HPDE6-E6E7 (cell line): Measurements from ENCODE around the gene TMEM200A.
"Not testable (repeated sequence)": the region's sequence is repeated elsewhere in the genome, so short reads cannot be mapped to it uniquely, and the experiment has no call there.

Experiments used
- DNase-seq: peaks from one replicate; pipeline ENCODE4 v3.0.0; 2011; ENCODE audit warnings: missing footprints; ENCODE audit errors: extremely low spot score

The TMEM200A gene

DNA sequence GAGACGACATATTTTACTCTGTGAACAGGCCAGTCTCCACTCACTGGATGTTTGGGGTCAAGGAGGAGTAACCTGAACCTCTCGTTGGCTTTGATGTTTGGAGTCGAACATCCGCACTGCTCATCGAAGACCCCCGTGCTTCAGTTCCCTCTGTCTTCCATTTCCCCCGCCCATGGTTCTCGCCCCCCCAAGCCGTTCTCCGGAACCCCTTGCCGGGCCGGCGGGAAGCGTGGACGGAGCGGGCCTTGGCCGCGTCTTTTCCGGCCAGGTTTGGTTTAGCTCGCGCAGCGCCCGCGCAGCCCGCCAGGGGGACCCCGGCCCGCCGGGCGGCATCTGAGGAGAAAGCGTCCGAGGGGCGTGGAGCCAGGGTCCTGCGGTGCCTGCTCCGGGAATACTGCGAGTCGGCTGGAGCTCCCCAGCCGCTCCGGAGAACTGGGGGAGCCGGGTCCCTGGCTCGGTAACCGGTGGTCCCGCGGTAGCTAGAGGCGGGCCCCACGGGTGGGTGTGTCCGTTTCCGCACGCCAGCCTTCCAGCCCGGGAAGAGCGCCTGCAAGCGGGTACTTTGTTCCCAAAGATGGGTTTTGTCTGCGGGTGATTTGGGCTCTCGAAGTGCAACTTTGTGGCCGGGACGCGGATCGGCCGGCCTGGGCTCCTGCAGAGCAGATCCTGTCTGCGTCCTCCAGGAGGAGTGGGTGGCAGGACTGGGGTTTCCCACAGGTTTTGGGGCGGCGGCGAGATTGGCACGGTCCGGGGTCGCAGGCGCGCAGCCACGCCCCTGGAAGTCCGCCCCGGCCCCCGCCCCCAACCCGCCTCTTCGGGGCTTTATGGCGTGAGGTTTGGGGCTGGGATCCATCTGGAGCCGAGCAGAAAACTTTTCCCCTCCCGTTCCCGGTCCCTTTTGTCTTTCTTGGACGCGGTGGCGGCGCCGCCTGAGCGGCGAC lies at the start of gene TMEM200A:
TMEM200A (plus strand) TSS at position 852 of the 941 bp plus-strand sequence. CDS start 74,406 bp downstream, outside the sequence.
- peak; percentile 56 for DNase-seq

DNA sequence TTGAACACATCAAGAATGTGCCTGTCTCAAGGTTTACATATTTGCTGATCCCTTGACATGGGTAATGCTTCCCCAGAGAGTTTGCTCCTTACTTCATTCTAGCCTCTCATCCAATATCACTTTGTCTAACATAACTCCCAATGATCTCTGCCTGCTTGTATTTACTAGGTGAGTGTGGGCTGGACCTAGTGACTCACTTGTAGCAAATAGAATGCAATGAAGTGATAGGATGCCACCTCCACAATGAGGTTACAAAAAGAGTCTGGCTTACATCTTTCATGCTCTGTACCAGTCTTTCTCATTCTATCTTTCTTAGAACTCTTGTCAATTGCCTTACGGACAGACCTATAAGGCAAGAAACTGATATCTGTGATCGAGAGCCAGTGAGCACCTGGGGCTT lies 44.9 kb upstream of the TMEM200A start:
- no peak for DNase-seq

DNA sequence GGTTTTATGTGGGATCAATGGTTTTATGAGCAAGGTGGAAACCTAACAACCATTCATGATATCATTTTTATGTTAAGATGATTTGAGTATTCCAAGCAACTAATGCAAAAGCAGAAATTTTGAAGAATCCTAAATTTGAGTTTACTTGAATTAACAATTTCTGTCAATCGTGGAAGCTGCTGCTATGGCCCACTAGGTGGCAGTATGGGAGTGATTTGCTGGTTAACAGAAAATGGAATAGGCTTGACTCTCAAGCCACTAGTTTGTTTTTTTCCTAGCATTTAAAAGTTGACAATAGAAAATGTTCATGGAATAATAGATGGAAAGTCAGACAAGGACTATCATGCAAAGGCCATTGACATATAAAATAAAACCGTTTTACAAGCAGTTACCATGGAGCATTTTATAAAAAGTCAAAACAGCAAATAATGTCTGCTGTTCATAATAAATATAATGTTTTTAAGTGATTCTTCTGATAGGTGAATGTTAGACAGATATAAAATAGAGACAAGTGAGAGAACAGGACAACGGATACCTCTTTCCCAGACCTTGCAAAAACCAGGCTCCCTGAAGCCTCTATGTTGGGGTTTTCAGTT lies 43.0 kb upstream of the TMEM200A start:
- peak; percentile 17 for DNase-seq

DNA sequence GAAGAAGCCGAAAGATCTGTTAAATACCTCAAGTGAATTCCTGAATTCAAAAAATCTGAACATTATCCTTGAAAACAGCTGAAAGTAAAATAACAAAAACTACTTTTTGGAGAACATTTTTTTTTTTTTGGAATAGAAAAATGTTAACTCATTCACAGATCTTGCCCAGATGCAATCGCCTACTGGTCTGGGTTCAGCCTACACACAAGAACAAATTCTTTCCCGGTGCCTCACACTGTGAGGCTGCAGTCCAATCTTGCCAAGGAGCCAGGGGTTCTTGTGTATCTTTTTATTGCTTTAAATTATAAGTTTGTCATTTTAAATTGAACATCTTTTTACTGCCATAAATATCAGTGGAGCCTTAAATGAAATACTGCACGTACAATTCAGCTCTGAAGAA lies 41.2 kb upstream of the TMEM200A start:
- DNase-seq = no peak

DNA sequence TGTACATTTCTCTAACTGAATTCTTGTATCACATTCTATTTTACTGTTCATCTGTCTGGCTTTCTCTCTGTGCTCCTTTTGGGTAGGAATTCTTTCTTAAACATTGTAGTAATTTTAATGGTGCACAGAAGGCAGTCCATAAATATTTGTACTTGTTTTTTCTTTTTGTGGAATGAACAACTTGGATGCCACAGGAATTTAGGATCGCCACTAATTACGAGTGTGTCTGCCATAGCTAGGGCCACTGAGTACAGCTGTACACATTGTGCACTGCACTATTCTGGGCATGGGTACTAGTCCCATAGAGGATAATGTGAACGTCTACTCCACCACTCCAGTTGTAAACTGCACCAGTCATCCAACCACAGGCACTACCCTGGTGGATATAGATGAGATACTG lies 39.3 kb upstream of the TMEM200A start:
- DNase-seq = no peak

DNA sequence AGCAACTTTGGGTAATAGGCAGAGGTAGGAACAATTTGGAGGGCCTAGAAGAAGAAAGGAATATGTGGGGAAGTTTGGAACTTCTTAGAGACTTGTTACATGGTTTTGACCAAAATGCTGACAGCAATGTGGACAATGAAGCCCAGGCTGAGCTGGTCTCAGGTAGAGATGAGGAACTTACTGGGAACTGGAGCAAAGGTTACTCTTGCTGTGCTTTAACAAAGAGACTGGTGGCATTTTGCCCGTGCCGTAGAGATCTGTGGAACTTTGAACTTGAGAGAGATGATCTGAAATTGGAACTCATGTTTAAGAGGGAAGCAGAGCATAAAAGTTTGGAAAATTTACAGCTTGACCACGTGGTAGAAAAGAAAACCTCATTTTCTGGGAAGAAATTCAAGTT lies 28.3 kb upstream of the TMEM200A start:
- no peak for DNase-seq

DNA sequence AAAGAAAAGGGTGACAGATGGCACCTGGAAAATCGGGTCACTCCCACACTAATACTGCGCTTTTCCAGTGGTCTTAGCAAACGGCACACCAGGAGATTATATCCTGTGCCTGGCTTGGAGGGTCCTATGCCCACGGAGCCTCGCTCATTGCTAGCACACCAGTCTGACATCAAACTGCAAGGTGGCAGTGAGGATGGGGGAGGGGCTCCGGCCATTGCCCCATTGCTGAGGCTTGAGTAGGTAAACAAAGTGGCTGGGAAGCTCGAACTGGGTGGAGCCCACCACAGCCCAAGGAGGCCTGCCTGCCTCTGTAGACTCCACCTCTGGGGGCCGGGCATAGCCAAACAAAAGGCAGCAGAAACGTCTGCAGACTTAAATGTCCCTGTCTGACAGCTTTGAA lies 19.5 kb upstream of the TMEM200A start:
- not testable (repeated sequence) for DNase-seq

DNA sequence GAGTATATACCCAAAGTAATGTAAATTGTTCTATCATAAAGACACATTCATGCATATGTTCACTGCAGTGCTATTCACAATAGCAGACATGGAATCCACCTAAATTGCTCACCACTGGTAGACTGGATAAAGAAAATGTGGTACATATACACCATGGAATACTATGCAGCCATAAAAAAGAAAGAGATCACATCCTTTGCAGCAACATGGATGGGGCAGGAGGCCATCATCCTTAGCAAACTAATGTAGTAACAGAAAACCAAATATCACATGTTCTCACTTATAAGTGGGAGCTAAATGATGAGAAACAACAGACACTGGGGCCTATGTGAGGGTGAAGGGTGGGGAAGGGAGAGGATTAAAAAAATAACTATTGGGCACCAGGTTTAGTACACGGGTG lies 11.5 kb upstream of the TMEM200A start:
- no peak for DNase-seq

DNA sequence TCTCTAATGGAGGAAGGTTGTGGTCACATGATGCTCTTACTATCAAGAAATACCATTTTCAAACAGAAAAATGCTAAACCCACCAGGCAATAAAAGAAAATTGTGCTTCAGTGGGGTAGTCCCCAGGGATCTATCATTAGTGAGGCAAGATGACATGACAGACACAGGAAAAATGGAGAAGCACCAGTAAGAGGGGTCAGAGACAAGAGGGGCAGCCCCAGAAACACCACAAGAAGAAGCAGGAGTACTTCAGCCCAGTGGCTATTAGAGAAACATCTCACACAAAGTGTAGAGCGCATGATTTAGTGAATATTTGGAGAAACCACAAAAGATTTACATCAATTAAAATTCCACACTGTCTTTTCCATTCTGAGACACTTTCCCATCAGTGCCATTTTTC lies 10.2 kb upstream of the TMEM200A start:
- DNase-seq = no peak

DNA sequence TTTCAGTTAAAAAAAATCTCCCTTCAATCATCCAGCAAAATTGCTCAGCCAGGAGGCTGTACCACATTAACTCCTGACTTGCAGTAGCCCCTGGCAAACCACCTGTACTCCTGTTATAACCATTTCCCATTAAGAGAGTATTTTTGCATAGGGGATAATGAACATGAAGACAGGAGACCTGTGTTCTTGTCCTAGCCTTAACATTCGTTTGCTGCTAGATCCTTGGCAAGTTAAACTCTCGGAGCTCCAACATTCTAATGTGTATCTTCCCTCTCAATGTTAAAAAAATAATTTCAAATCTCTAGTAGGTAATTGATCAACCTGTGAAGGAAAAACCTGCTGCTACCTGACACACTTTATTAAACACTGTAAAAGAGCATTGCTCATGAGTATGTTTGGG lies 8.4 kb upstream of the TMEM200A start:
- DNase-seq = no peak

DNA sequence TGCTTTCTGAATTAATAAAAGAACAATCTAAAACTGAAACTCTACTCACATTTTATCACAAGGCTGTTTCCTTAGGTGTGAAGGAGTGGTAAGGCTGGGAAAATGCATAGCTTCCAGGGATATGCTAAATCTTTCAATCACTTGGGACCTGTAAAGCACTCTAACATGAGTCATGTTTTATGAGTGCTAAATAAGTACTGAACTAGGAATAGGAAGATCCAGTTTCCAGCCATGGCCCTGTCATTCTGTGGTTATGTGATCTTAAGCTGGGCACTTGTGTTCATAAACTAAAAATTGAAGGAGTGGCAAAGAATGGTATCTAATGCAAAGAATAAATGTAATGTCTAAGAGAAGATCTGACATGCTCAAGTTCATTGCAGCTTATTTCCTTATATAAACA lies 6.1 kb upstream of the TMEM200A start:
- no peak for DNase-seq

DNA sequence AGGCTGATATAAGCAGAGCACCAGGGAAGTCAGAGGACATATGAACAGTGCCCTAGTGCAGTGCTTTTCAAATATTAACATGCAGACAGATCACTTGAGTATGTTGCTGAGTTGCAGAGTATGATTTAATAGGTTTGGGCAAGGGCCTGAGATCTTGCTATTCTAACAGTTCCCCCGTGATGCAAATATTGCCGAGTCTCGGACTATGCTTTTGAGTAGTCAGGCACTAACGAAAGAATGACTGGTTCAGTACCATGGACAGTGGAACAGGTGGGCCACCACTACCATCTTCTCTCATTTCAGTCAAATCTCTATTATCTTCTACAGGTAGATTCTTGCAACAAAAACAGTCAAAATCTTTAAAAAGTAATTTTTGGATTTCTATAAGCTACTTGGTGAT lies 3.7 kb upstream of the TMEM200A start:
- no peak for DNase-seq

DNA sequence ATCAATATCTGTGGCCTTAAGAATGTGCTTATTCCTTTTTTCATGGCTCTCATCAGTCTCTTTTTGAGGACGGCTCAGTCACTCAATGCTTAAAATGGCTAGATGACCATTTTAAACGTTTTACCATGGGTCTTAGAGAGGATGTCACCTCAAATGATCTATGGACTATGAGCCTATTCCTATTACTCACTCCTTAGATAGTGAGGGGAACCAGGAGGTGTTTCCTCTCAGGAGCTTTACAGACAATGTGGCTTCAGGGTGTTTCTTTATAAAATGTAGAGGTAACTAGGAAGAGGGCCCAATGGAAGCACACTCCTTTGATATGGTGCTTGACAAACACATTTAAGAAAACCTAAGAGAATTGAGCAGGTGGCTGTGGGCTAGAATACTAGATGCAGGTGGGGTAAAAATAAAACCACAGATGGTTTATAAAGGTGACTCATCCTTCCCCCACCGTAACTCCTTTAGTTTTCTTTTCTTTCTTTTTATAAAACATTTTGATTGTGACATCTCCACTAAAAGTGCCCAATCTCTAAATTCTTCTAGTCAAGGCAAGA lies 1.5 kb upstream of the TMEM200A start:
- DNase-seq = no peak

DNA sequence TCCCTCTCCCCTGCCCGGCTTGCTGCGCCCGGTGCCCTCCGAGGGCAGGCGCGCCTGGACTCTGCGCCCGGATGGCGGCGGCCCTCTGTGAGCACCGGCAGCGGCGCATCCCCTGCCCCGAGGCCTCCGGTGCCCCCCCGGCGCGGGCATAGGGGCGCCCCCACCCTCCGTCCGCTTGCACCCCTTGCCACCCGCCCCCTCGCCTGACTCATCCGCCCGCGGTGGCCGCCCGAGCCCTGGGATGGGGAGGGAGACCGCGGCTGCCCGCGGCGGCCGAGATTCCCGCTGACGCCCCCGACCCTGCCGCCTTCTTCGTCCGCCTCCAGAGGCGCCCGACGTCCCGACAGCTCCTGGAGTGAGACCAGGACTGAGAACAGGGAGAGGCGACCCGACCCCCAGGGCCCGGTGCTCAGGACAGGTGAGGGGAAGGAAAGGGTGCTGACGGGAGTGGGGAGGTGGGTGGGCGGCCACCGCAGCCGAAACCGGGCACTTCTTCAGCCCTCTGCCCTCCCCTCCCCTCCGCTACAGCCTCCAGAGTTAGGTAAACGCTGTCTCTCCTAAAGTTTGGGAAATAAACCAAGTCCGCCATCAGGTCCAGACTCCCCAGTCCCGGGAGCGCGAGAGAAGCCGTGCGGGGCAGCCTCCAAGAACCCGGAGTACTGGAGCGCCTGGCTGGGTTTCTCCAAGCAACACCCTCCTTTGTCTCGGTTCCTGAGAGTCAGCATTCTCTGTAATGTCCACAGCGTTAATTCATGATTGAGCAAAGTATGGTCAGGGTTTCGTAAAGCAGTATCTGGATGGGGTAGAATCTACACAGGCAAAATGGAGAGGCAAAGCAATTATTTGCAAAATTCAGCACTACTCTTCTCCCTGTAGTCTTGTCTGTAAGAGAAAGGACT lies 539 bp downstream of the TMEM200A start:
- no peak for DNase-seq

DNA sequence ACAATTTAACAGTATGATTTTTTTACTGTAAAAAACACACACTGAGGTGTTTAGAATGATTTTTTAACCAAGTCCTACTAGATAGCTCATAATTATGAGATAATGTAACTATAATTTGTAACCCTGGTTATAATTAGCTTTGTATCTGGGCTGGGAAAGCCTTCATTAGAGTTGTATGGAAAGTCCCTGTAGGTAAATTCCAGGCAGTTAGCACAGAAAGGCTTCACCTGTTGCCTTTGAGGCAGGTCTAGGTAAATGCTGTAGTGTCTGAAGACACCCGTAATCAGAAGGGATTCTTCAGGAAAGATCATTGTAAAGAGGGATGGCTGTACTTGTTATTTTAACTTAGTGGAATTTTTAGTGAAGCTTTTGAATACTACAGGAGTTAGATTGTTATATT lies 1.9 kb downstream of the TMEM200A start:
- no peak for DNase-seq

DNA sequence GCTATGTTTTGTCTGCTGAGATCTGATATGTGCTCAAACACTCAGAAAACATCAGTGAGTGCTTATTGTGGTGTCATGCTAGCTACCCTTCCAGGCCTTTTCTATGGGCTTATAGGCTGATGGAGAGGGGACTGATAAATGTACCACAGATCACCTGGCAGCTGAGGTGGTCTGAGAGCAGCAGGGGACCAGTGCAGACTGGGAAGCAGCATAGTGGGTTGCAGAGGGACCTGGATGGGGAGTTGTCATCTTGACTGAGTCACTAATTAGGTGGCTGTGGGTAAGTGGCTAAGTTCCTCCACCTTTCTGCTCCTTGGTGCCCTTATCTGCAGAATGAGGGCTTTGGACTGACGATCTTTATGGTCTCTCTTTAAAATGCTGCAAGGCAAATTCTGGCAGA lies 2.8 kb downstream of the TMEM200A start:
- no peak for DNase-seq

DNA sequence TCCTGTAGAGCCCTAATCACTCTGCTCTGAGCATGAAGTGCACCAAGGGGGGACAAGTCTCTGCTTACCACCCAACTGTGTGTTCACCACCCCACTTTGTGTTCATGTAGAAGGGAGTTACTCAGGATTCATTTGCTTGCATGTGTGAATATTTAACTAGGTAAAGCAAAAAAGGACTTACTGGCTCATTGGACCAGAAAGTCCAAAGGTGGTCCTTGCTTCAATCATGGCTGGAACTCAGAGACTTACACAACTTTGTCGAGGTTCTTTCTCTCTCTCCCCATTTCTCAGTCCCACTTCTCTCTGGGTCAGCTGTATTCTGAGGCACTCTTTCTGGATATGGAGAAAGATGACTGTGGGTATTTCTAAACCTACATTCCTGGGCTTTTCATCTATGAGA lies 4.0 kb downstream of the TMEM200A start:
- DNase-seq = no peak

DNA sequence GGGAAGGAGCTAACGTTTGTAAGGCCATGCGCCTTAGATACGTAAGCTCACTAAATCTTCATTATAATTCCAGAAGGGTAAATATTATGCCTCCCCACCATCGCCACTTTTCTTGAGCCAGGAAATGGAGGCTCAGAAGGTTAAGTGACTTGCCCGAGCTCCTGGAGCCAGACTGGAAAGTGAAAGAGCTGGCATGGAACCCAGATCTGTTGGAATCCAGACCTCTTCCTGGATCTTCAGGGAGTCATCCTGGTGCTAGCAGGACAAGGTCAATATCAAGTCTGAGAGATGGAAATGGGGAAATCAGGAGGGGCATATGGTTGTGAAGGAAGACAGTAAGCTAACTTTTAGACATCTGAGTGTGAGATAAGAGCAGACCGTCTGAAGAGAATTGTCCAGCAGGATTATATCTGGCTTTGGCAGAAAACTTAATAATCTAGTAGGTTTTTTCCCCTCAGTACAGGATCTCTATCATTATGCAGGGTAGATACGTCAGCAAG lies 6.2 kb downstream of the TMEM200A start:
- no peak for DNase-seq

DNA sequence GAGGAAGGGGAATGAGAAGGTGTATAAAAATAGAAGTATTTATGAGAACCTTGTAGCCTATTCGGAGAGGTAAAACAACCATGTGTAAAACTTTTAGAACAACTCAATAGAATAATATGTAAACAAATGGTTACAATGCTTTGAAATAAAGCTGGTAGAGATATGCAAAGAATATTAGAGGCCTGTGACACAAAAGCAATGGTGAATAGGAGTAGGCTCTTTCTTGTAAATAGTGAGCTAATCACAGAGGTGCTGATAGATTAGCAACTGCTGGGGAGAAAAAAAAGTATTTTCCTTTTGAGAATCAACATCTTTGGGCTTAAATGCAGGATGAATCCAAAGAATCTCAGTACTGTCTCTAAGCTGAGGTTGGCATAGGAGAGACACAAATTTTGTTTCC lies 7.0 kb downstream of the TMEM200A start:
- no peak for DNase-seq

DNA sequence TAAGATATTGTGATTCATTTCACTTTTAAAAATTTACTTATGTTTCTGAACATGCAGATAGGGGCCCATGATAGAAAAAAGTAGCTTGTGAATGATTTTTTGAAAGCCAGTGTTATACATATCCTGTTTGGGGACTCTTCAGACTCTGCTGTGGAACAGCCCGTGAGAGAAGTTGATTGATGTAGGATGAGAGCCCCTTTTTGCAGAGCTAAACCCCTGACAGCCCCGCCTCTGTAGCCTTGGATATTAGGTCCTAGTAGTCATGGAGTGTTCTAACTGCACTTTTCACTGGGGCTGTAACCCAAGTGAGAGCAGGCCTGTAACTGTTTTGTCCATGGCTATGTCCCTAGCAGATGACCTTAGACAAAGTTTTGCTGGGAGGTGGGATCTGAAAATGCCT lies 8.2 kb downstream of the TMEM200A start:
- DNase-seq = no peak

DNA sequence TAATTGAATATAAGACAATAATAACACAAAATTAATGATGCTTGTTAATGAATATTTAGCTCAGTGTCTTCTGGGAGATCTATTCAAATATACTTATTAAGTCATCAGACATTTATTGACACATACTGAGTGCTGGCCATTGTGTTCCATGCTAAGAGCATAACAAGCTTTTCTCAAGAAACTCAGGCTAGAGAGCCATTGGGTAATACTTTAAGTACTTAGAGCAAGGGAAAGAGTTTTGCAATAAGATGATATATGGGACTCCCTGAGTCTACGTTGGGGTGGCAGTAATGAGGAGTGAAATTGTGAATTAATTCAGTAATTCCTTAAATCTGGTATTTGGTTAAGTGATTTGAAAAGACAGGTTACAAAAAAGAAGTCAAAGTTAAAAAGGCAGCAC lies 11.1 kb downstream of the TMEM200A start:
- no peak for DNase-seq

DNA sequence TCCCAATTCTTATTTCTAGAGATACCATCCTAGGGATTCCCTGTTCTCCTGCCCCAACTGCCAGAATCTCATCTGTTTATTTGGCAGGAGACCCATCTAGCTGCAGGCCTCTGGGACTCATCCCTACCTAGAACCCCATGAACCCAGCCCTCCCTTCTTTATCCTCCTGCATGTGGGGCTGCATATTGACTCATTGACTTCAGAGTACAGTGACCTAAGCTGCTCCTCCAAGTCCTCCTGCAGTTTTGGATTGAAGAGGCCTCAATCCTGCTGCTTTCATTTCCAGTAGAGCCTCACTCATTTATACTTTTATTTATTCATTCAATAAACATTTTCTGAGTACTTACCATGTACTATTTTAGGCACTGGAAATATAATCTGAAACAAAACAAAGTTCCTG lies 11.6 kb downstream of the TMEM200A start:
- no peak for DNase-seq
